Type B pancreatic cell (in vitro differentiated cells): ENCODE data around the gene TGFBRAP1. TPM values are rescaled to one million over a fixed set of nuclear protein-coding genes. Genes with fewer than 3 reads are reported as not detected.

ENCODE experiments used
- DNase-seq: peaks from one replicate; pipeline ENCODE4 v3.0.0; 2021; ENCODE audit warnings: mixed read lengths; ENCODE audit not compliant: unreplicated experiment; ENCODE audit errors: extremely low spot score
- H3K27ac Mint-ChIP-seq: 2 replicates; pipeline ENCODE4 v1.8.0; 2021; ENCODE audit warnings: mild to moderate bottlenecking, mixed read lengths
- H3K27me3 Mint-ChIP-seq: 2 replicates; pipeline ENCODE4 v1.8.0; 2021; ENCODE audit warnings: mixed read lengths
- H3K36me3 Mint-ChIP-seq: 2 replicates; pipeline ENCODE4 v1.8.0; 2021; ENCODE audit warnings: mixed read lengths
- H3K4me1 Mint-ChIP-seq: one replicate; pipeline ENCODE4 v1.8.0; 2021; ENCODE audit warnings: mixed read lengths; ENCODE audit not compliant: unreplicated experiment
- H3K4me3 Mint-ChIP-seq: 2 replicates; pipeline ENCODE4 v1.8.0; 2021; ENCODE audit warnings: mild to moderate bottlenecking, mixed read lengths
- H3K9me3 Mint-ChIP-seq: 2 replicates; pipeline ENCODE4 v1.8.0; 2021; ENCODE audit warnings: mixed read lengths
- long read RNA-seq: library from polyadenylated mRNA; unstranded; transcript quantifications from one replicate; pipeline ENCODE4 v2.0.0, GENCODE V29; 2020
- total RNA-seq: library from RNA; stranded (reverse); gene quantifications from 2 replicates; pipeline ENCODE4 v1.2.1, GENCODE V29; 2021; ENCODE audit warnings: low replicate concordance
- TF ChIP-seq, protein P1 (sequence below): fragments of 200-600 bp; sonication (generic); conservative IDR thresholded peaks from 2 replicates; pipeline ENCODE4 v1.5.0; 2021; ENCODE audit warnings: antibody characterized with exemption, mild to moderate bottlenecking

TGFBRAP1 gene, protein sequence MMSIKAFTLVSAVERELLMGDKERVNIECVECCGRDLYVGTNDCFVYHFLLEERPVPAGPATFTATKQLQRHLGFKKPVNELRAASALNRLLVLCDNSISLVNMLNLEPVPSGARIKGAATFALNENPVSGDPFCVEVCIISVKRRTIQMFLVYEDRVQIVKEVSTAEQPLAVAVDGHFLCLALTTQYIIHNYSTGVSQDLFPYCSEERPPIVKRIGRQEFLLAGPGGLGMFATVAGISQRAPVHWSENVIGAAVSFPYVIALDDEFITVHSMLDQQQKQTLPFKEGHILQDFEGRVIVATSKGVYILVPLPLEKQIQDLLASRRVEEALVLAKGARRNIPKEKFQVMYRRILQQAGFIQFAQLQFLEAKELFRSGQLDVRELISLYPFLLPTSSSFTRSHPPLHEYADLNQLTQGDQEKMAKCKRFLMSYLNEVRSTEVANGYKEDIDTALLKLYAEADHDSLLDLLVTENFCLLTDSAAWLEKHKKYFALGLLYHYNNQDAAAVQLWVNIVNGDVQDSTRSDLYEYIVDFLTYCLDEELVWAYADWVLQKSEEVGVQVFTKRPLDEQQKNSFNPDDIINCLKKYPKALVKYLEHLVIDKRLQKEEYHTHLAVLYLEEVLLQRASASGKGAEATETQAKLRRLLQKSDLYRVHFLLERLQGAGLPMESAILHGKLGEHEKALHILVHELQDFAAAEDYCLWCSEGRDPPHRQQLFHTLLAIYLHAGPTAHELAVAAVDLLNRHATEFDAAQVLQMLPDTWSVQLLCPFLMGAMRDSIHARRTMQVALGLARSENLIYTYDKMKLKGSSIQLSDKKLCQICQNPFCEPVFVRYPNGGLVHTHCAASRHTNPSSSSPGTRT
- total RNA-seq = 15.5 and 17.5 TPM in 2 replicates
- long read RNA-seq, full-length matches to known transcripts = 2 of 14 reads
- long read RNA-seq, partial matches to known transcripts = 4 of 14 reads
- long read RNA-seq, other reads (novel, unspliced or antisense) = 8 of 14 reads

DNA sequence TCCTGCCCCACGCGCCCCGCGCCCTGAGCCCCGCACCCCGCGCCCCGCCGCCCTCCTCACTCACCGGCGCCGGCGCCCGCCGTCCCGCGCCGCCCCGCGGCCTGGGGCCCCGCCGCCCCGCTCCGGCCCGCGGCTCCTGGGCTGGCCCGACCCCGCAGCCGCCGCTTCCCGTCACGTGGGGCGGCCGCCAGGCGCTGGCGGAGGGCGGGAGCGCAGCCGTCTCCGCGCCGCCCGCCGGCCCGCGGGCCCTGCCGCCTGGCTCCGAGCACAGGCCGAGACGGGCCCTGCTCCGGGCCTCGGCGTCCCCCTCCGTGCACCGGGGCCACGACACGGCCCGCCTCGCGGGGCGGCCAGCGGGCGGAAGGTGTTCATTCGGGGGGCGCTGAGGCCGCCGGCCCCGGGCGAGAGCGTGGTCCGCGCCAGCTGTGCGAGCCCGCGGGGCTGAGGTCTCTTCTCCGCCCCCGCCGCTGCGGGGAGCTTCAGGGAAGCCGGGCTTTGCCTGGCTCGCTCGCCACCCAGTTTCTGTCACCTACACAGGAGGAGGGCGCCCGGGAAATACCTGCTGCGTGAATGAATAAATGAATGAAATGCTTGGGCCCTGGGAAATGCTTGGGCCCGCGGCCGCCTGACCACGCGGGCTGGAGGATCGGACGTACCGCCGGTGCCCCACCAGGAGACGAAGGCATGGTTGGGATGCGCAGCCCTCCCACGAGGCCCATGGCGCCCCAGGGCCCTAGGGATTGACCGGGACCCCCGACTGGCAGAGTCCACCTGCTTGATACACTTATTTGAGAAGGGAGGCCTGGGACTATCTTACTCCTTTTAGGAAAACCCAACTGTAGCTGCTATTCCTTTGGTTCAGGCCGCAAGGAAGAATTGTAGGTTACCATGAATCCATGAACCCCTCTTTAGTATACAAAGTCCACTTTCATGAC lies at the start of gene TGFBRAP1:
TSS of gene TGFBRAP1 (minus strand) at position 175 of the 935 bp plus-strand sequence. CDS start 21,434 bp downstream, outside the sequence.
- H3K36me3 Mint-ChIP-seq = no peaks in the 10 kb centered on the region
- DNase-seq = no peak
- no peaks in the 10 kb centered on the region for H3K9me3 Mint-ChIP-seq
- TF ChIP-seq, protein P1, sequence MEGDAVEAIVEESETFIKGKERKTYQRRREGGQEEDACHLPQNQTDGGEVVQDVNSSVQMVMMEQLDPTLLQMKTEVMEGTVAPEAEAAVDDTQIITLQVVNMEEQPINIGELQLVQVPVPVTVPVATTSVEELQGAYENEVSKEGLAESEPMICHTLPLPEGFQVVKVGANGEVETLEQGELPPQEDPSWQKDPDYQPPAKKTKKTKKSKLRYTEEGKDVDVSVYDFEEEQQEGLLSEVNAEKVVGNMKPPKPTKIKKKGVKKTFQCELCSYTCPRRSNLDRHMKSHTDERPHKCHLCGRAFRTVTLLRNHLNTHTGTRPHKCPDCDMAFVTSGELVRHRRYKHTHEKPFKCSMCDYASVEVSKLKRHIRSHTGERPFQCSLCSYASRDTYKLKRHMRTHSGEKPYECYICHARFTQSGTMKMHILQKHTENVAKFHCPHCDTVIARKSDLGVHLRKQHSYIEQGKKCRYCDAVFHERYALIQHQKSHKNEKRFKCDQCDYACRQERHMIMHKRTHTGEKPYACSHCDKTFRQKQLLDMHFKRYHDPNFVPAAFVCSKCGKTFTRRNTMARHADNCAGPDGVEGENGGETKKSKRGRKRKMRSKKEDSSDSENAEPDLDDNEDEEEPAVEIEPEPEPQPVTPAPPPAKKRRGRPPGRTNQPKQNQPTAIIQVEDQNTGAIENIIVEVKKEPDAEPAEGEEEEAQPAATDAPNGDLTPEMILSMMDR = peak; percentile 12
- H3K27me3 Mint-ChIP-seq = no peaks in the 10 kb centered on the region
- H3K27ac Mint-ChIP-seq = peak within 1 kb of the TSS; percentile 87
- peaks cover 24% of the 10 kb centered on the region for H3K4me1 Mint-ChIP-seq
- H3K4me3 Mint-ChIP-seq = peak within 1 kb of the TSS; percentile 92

DNA sequence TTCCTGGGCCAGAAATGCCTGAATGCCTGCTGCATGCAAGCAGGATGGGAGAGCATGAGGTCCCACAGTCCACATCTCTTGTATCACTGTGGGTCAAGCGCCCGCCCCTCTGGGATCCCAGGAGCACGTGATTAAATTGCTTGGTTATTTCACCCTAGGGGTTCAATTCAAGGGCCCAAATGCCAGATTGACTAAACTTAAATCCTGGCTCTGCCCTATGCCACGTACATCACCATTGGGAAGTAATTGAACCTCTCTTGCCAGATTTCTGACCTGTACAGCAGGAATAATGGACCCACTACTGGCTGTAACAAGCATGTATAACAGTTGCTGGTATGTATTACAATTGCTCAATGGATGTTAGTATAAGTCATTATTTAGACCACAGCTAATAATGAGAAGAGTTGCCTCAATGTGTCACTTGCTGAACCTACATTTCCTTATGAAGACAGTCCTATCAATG lies 49.4 kb upstream of the TGFBRAP1 start:
- H3K4me3 Mint-ChIP-seq = no peak overlapping the region
- no peaks in the 10 kb centered on the region for H3K9me3 Mint-ChIP-seq
- H3K27ac Mint-ChIP-seq = no peak overlapping the region
- DNase-seq = no peak
- H3K27me3 Mint-ChIP-seq = no peaks in the 10 kb centered on the region
- TF ChIP-seq, protein P1 = no peak
- H3K4me1 Mint-ChIP-seq = peaks cover 34% of the 10 kb centered on the region
- H3K36me3 Mint-ChIP-seq = peaks cover 32% of the 10 kb centered on the region

DNA sequence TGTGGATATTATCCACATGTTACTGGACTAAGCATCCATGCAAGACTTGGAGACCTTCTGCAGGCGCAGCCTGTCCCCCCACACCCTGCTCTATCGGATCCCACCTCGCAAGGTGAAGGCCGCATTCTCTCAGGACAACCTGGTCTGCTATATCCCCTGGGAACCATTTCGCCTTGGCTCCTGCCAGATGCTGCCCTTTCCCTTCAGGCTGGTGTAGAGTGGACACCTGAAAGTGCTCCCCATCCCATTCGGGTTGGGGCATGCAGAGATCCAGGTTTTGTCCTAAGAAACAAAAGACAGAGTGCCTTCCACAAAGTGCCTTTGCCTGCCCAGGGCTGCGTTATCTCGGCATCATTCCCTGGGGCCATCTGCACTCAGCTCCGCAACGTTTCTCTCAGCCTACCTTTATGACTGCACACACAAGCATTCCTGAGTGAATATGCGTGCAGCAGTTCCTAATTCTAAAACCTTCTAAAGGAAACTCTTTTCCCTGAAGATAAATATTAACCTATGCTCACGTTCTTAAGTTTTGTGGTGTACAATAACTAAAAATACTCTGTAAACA lies 48.8 kb upstream of the TGFBRAP1 start:
- no peak for DNase-seq
- Mint-ChIP-seq H3K4me1 (peaks cover 36% of the 10 kb centered on the region), H3K27ac (no peak overlapping the region), H3K27me3 (no peaks in the 10 kb centered on the region), H3K4me3 (no peak overlapping the region), H3K9me3 (no peaks in the 10 kb centered on the region), H3K36me3 (peaks cover 31% of the 10 kb centered on the region)
- TF ChIP-seq, protein P1 = no peak

DNA sequence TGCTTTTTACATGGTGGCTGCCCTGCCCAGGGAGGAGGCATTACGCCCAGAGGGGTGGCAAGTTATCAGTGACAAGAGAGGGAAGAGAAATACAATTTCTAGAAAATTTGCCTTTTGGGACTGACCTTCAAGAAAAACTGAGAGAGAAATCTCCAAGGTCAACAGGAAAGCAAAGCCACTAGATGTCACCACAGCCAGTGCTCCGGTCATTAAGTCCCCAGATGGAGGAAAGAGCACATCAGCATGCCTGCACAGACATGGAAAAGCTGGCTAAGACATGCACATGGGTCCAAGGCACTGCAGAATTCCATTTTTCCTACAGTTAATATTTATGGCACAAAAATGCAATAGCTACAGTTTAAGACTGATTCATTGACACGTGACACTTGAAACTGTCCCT lies 48.3 kb upstream of the TGFBRAP1 start:
- Mint-ChIP-seq H3K4me1 (peaks cover 36% of the 10 kb centered on the region), H3K9me3 (no peaks in the 10 kb centered on the region), H3K36me3 (peaks cover 32% of the 10 kb centered on the region), H3K27ac (no peak overlapping the region), H3K4me3 (no peak overlapping the region), H3K27me3 (no peaks in the 10 kb centered on the region)
- no peak for DNase-seq
- TF ChIP-seq, protein P1 = peak; percentile 26
